BJ (cell line): Measurements from ENCODE around the gene CCDC70. TPM values are rescaled to one million over a fixed set of nuclear protein-coding genes. Genes with fewer than 3 reads are reported as not detected.
A peak's percentile ranks its signal among the peaks of the same experiment; 100 is the strongest.

Source experiments
- CTCF ChIA-PET: fragments of 350-600 bp; formaldehyde crosslinking; extraction: SDS; loops from one replicate; lab custom pipeline; 2021; ENCODE audit warnings: antibody characterized with exemption, inconsistent platforms; lab: Yijun Ruan, JAX
- POLR2A ChIA-PET: fragments of 300-600 bp; sonication (Branson Sonifier 250); formaldehyde crosslinking; extraction: SDS; loops from one replicate; lab custom pipeline; 2021; ENCODE audit warnings: antibody characterized with exemption; lab: Charles Lee
- DNase-seq: peaks from one replicate; pipeline ENCODE4 v3.0.0-alpha.2; 2011; ENCODE audit warnings: low read depth
- H3K27me3 ChIP-seq: 2 replicates; pipeline ENCODE4 v1.6.0; 2011; ENCODE audit warnings: low read length; ENCODE audit not compliant: control insufficient read depth, insufficient read depth
- H3K36me3 ChIP-seq: 2 replicates; pipeline ENCODE4 v1.5.1; 2011; ENCODE audit warnings: low read length; ENCODE audit not compliant: control insufficient read depth, insufficient read depth
- H3K4me3 ChIP-seq: 2 replicates; pipeline ENCODE4 v1.5.1; 2011; ENCODE audit warnings: low read depth, mild to moderate bottlenecking, control low read depth, low read length
- polyA minus RNA-seq: library from RNA; depleted of rRNA, polyadenylated mRNA; stranded (reverse); fragments of >200 nt; gene quantifications from 2 replicates; pipeline ENCODE4 v1.2.3, GENCODE V29; 2011; rRNA and poly(A)+ RNA removed
- polyA plus RNA-seq: library from polyadenylated mRNA; depleted of rRNA; stranded (reverse); fragments of >200 nt; gene quantifications from 2 replicates; pipeline ENCODE4 v1.2.3, GENCODE V29; 2011; rRNA removed
- TF ChIP-seq, protein P1 (sequence below): IDR thresholded peaks from 2 replicates; pipeline ENCODE4 v1.5.1; 2011; ENCODE audit warnings: low read depth, mild to moderate bottlenecking, control low read depth, inconsistent platforms, low read length, moderate library complexity; ENCODE audit not compliant: insufficient read depth

The CCDC70 gene
- polyA plus RNA-seq = not detected in 2 replicates
- not detected in 2 replicates for polyA minus RNA-seq

DNA sequence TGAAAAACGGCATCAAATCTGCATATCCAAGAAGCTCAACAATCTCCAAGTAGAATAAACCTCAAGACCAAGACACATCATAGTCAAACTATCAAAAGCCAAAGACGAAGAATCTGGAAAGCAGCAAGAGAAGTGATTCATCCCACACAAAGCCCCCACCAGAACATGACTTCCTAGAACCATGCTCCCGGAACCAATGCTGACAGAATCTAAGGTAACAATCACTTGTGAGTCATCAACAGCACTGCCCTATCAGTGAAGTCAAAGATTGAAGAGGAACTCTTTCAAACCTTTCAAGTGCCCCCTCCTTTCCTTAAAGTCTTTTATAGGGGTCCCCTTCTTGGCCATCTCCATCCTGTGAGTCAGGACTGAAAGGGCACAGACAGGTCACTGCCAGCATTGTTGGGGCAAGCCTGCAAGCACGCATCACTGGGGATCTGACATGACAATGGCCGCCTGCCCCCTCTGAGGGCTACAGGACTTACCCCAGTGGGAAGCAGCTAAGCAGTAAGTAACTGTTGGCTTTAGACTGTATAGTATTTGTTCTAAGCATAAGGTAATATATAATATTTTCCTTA lies at the start of gene CCDC70:
Gene CCDC70 (plus strand): TSS at position 247 of the 578 bp plus-strand sequence. CDS start 3,443 bp downstream, outside the sequence.
- H3K4me3 ChIP-seq = no peak within 1 kb of the TSS
- POLR2A ChIA-PET = no interaction called here
- CTCF ChIA-PET = interaction anchor here (0.7 to 2.0 kb wide), 2 partner anchors 10 to 12 kb away, joined by 3 to 10 read pairs; no protein-coding TSS in a partner anchor
- peaks cover 6% of the 10 kb centered on the region for H3K27me3 ChIP-seq
- no peaks in the 10 kb centered on the region for H3K36me3 ChIP-seq
- TF ChIP-seq, protein P1, sequence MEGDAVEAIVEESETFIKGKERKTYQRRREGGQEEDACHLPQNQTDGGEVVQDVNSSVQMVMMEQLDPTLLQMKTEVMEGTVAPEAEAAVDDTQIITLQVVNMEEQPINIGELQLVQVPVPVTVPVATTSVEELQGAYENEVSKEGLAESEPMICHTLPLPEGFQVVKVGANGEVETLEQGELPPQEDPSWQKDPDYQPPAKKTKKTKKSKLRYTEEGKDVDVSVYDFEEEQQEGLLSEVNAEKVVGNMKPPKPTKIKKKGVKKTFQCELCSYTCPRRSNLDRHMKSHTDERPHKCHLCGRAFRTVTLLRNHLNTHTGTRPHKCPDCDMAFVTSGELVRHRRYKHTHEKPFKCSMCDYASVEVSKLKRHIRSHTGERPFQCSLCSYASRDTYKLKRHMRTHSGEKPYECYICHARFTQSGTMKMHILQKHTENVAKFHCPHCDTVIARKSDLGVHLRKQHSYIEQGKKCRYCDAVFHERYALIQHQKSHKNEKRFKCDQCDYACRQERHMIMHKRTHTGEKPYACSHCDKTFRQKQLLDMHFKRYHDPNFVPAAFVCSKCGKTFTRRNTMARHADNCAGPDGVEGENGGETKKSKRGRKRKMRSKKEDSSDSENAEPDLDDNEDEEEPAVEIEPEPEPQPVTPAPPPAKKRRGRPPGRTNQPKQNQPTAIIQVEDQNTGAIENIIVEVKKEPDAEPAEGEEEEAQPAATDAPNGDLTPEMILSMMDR = no peak
- DNase-seq = no peak

DNA sequence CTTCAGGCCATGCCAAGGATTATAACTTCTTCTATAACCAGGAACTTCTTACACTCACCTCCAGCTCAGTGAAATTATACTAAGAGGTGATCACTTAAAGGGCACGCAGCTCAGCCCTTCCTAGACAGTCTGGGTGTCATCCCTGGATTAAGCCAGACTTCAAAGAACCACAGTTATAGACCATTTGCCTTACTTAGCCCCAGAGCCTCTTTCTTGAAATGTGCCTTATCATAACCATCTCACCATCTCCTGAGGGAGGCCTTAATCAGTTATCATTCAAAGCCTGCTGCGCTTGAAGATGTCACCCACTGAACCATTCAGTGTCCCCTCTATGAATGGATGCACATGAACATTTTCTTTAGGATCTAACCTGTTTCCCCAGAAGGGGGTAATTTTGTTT lies 47.7 kb upstream of the CCDC70 start:
- H3K4me3 ChIP-seq = no peak overlapping the region
- POLR2A ChIA-PET = no interaction called here
- TF ChIP-seq, protein P1 = no peak

DNA sequence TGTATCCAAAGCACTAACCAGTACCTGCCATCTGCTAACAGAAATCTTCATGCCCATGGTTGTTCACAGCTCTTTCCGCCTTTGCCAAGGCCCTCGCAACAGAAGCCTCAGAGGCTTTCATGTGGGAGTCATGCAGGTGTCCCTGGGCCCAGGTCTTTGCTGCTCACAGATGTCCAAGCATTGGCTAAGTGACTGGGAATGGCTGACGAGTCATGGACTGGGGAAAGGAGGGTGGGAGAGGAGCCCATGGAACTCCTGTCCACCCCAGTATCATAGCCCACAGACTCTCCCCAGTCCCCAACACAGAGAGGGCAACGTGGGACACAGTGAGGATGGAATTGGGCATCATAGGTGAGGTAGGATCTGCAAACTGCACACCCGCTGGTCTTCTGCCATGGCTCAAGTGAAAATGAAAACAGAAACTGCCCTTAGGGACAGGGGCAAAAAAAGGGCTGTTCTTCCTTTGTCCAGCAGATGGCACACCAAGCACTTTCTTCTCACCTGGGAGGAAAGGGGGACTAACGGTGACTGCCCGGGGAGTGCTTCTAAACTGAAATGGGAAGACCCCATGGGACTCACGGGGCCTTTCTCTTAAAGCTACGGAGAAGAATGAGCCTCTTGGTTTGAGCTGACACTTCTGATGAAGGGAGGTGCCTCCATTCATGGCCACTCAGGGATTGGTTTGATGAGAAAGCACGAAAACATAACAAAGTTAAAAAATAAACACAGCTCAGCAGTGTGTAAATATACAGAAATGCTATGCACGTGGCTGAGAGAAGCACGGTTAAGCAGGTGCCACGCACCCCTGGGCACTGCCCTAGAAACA lies 46.7 kb upstream of the CCDC70 start:
- DNase-seq = no peak
- no peak overlapping the region for H3K4me3 ChIP-seq

More for the DNA sequence above, 47.7 kb upstream of the CCDC70 start:
- Histone ChIP-seq H3K36me3 (no peaks in the 10 kb centered on the region), H3K27me3 (peaks cover 16% of the 10 kb centered on the region)
- CTCF ChIA-PET = interaction anchor here (0.7 to 4.8 kb wide), 11 partner anchors 8 to 422 kb away, joined by 3 to 42 read pairs (median 4); partner anchors contain the start of gene NEK5
- no peak for DNase-seq

DNA sequence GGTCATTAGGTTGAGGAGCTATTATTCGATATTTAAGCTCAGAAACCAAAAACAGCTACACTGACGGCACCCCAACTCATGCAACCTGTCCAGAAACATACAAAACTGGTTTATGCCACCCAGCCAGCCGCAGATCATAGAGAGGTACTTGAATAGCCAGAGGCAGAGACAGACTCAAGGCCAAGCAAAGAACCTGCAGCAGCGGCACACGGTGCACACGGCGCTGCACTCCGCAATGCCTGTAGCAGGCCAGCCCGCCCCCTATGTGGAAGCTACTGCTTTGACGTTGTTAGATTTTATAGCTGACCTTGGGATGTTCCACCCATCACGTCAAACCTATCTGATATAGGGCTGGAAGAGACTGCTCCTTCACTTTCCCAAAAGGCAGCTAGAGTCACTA lies 45.9 kb upstream of the CCDC70 start:
- H3K36me3 ChIP-seq = no peaks in the 10 kb centered on the region
- peaks cover 20% of the 10 kb centered on the region for H3K27me3 ChIP-seq
- TF ChIP-seq, protein P1 = no peak
- ChIA-PET POLR2A (interaction anchor here (0.6 kb wide), 1 partner anchor 338 kb away, joined by 4 read pairs; no protein-coding TSS in a partner anchor), CTCF (interaction anchor here (0.5 to 4.8 kb wide), 14 partner anchors 10 to 667 kb away, joined by 3 to 42 read pairs (median 4); partner anchors contain the start of gene NEK5)
- no peak for DNase-seq
- H3K4me3 ChIP-seq = no peak overlapping the region

More for the DNA sequence above, 46.7 kb upstream of the CCDC70 start:
- TF ChIP-seq, protein P1 = peak; percentile 85
- Histone ChIP-seq H3K27me3 (peaks cover 20% of the 10 kb centered on the region), H3K36me3 (no peaks in the 10 kb centered on the region)
- CTCF ChIA-PET = interaction anchor here (0.7 to 4.8 kb wide), 19 partner anchors 9 to 421 kb away, joined by 3 to 42 read pairs (median 4); partner anchors contain the start of gene NEK5
- POLR2A ChIA-PET = no interaction called here
